B cell (primary cell): ENCODE data around the gene SST. TPM values are rescaled to one million over a fixed set of nuclear protein-coding genes. Genes with fewer than 3 reads are reported as not detected.

ENCODE experiments used
- ATAC-seq: fragments of 200-7000 bp; cut with Tn5 transposase; one replicate; pipeline ENCODE4 v1.10.0; 2021; ENCODE audit warnings: low read depth, mild to moderate bottlenecking, moderate number of reproducible peaks, moderate library complexity
- CTCF ChIA-PET: fragments of 350-600 bp; sonication (Branson Sonifier 250); formaldehyde crosslinking; loops from one replicate; lab custom pipeline; 2021; ENCODE audit warnings: antibody characterized with exemption, inconsistent platforms; lab: Charles Lee
- POLR2A ChIA-PET: fragments of 350-600 bp; sonication (Branson Sonifier 250); formaldehyde crosslinking; loops from one replicate; lab custom pipeline; 2021; ENCODE audit warnings: antibody characterized with exemption; lab: Charles Lee
- DNase-seq: peaks from one replicate; pipeline ENCODE4 v3.0.0; 2013
- H2AFZ ChIP-seq: 2 replicates; pipeline ENCODE4 v1.6.1; 2012; ENCODE audit warnings: mild to moderate bottlenecking, low read depth, low read length; ENCODE audit not compliant: insufficient read depth, poor library complexity, severe bottlenecking
- H3K27ac ChIP-seq, 2 donors: 1 replicate in 1 of 2; 2 replicates in 1 of 2; pipeline ENCODE4 v1.5.1; 2012 to 2013; ENCODE audit warnings: low read length in 2 of 2, mild to moderate bottlenecking in 2 of 2, moderate library complexity in 1 of 2
- H3K27me3 ChIP-seq, 4 experiments: fragments of 200-600 bp in 1 of 4; sonication (generic) in 1 of 4; replicated peaks in 1 of 4; 1 replicate in 2 of 4; 2 replicates in 2 of 4; pipeline versions ENCODE4 v1.6.1 to v1.7.0; 2013 to 2016; ENCODE audit warnings: low read length in 3 of 4, mild to moderate bottlenecking in 2 of 4, mixed read lengths in 1 of 4, moderate library complexity in 1 of 4; ENCODE audit not compliant: insufficient read depth in 4 of 4, control insufficient read depth in 3 of 4; ENCODE audit errors: control extremely low read depth in 1 of 4
- H3K36me3 ChIP-seq, 2 experiments: replicated peaks in 1 of 2; 1 replicate in 1 of 2; 2 replicates in 1 of 2; pipeline versions ENCODE4 v1.6.1 to v1.7.1; 2013; ENCODE audit warnings: low read length in 1 of 2; ENCODE audit not compliant: insufficient read depth in 2 of 2, control insufficient read depth in 1 of 2; ENCODE audit errors: control extremely low read depth in 1 of 2, extremely low read depth in 1 of 2
- H3K4me1 ChIP-seq, 2 donors: fragments of 200-600 bp in 1 of 2; sonication (generic) in 1 of 2; 1 replicate in 1 of 2; 2 replicates in 1 of 2; pipeline versions ENCODE4 v1.5.1 to v1.6.1; 2013 to 2017; ENCODE audit warnings: low read length in 2 of 2; ENCODE audit not compliant: control insufficient read depth in 2 of 2, insufficient read depth in 2 of 2
- H3K4me2 ChIP-seq: replicated peaks from 2 replicates; pipeline ENCODE3; 2012; ENCODE audit warnings: mild to moderate bottlenecking, low read depth, low read length; ENCODE audit not compliant: poor library complexity, severe bottlenecking
- H3K4me3 ChIP-seq, 5 experiments: fragments of 200-600 bp in 1 of 5; sonication (generic) in 1 of 5; 1 replicate in 3 of 5; 2 replicates in 2 of 5; pipeline versions ENCODE4 v1.5.1 to v1.7.0; 2011 to 2016; ENCODE audit warnings: low read length in 4 of 5, mild to moderate bottlenecking in 4 of 5, low read depth in 2 of 5, control low read depth in 1 of 5, moderate library complexity in 1 of 5; ENCODE audit not compliant: insufficient read depth in 1 of 5; ENCODE audit errors: control extremely low read depth in 1 of 5, extremely low read depth in 1 of 5
- H3K79me2 ChIP-seq: fragments of 200-600 bp; sonication (generic); one replicate; pipeline ENCODE4 v1.6.0; 2016; ENCODE audit warnings: low read length; ENCODE audit not compliant: control insufficient read depth, insufficient read depth
- H3K9ac ChIP-seq: fragments of 200-600 bp; sonication (generic); 2 replicates; pipeline ENCODE4 v1.6.1; 2017; ENCODE audit warnings: mild to moderate bottlenecking, low read length, moderate library complexity
- H3K9me3 ChIP-seq, 3 donors: one replicate each; pipeline versions ENCODE4 v1.6.1 to v1.7.1; 2013; ENCODE audit warnings: low read length in 2 of 3; ENCODE audit not compliant: control insufficient read depth in 2 of 3, insufficient read depth in 1 of 3; ENCODE audit errors: control extremely low read depth in 1 of 3
- H4K20me1 ChIP-seq: 2 replicates; pipeline ENCODE4 v1.6.0; 2012; ENCODE audit warnings: mild to moderate bottlenecking, low read length; ENCODE audit not compliant: insufficient read depth, control insufficient read depth, poor library complexity, severe bottlenecking
- H3K27ac Mint-ChIP-seq: one replicate; pipeline ENCODE4 v1.8.0; 2021; ENCODE audit warnings: mixed read lengths
- H3K27me3 Mint-ChIP-seq: one replicate; pipeline ENCODE4 v1.8.0; 2021; ENCODE audit warnings: mixed read lengths
- H3K4me1 Mint-ChIP-seq: one replicate; pipeline ENCODE4 v1.8.0; 2021; ENCODE audit warnings: mixed read lengths
- H3K4me3 Mint-ChIP-seq: one replicate; pipeline ENCODE4 v1.8.0; 2021; ENCODE audit warnings: mixed read lengths
- H3K9me3 Mint-ChIP-seq: one replicate; pipeline ENCODE4 v1.8.0; 2022; ENCODE audit warnings: mixed read lengths; ENCODE audit not compliant: insufficient read depth
- EZH2 ChIP-seq: IDR thresholded peaks from 2 replicates; pipeline ENCODE4 v1.6.1; 2012; ENCODE audit warnings: borderline replicate concordance, low read depth, mild to moderate bottlenecking, moderate library complexity, low read length; ENCODE audit not compliant: insufficient read depth, poor library complexity, severe bottlenecking
- whole genome bisulfite sequencing: methylation state at CpG from one replicate; pipeline ENCODE4 v1.1.5; 2013; ENCODE audit warnings: missing lambda C conversion rate; ENCODE audit not compliant: insufficient coverage; 5-methylcytosine and 5-hydroxymethylcytosine counted together
- intact Hi-C: fragments of 100-400 bp; cut with micrococcal nuclease; formaldehyde crosslinking; loops from one replicate; pipeline ENCODE4 v1.10.0; 2022
- polyA plus RNA-seq: library from polyadenylated mRNA; depleted of rRNA; stranded (reverse); fragments of >200 nt; gene quantifications from 2 replicates; pipeline ENCODE4 v1.2.3, GENCODE V29; 2012
- total RNA-seq, 2 donors: library from RNA; stranded (reverse); fragments of 120-200 nt in 1 of 2; gene quantifications; 1 replicate in 1 of 2; 2 replicates in 1 of 2; pipeline versions ENCODE4 v1.2.3 to v1.2.4, GENCODE V29; 2013 to 2022
- TF ChIP-seq, protein P1 (sequence below): fragments of 200-600 bp; IDR thresholded peaks from one replicate; pipeline ENCODE4 v1.8.0; 2022; ENCODE audit warnings: antibody characterized with exemption, mild to moderate bottlenecking

Gene SST
- total and polyA plus RNA-seq, 2 donors (not counting 1 experiment from before 2014, with no cell fraction given): not detected

DNA sequence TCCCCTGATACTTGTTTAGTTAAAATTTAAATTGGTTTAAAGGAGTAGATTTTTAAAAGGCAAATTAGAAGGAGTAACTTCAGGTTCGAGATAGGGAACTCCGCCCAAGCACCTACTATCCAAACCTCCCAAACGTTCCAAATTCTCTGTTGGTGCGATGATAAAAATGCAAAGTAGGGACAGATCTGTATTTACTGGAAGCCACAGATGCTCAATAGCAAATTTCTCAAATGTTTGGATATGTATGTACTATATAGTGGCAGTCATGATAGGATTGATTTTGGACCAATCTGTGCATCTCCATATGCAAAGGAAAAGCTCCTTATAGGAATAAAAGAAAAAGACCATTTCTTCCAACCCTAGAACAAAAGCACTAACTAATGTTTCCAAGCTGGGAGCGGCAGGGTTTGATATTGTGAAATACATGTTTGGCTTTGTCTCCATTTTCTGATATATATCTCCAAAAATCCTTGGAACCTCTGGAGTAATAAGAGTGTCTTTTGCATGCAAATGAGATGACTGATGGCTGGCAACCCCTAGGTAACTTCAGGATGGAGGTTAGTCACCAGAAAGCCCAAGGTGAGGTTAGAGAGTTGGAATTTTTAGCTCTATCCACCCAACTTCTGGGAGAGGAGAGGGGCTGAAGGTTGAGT, 16.6 kb upstream of the SST start:
- Histone ChIP-seq H3K9me3 (no peaks in the 10 kb centered on the region), H3K4me2 (no peak overlapping the region), H2AFZ (no peak overlapping the region), H3K9ac (no peak overlapping the region), H3K27me3 (peaks cover 0 to 3% (median 2%) of the 10 kb centered on the region in 4 experiments), H3K36me3 (no peaks in the 10 kb centered on the region), H3K4me3 (no peak overlapping the region), H3K27ac (no peak overlapping the region), H3K4me1 (no peaks in the 10 kb centered on the region), H3K79me2 (no peaks in the 10 kb centered on the region), H4K20me1 (no peaks in the 10 kb centered on the region)
- DNase-seq: no peak
- WGBS: no CpG with 5 or more reads among the region's 5 CpGs
- TF ChIP-seq EZH2: no peak
- TF ChIP-seq, protein P1, sequence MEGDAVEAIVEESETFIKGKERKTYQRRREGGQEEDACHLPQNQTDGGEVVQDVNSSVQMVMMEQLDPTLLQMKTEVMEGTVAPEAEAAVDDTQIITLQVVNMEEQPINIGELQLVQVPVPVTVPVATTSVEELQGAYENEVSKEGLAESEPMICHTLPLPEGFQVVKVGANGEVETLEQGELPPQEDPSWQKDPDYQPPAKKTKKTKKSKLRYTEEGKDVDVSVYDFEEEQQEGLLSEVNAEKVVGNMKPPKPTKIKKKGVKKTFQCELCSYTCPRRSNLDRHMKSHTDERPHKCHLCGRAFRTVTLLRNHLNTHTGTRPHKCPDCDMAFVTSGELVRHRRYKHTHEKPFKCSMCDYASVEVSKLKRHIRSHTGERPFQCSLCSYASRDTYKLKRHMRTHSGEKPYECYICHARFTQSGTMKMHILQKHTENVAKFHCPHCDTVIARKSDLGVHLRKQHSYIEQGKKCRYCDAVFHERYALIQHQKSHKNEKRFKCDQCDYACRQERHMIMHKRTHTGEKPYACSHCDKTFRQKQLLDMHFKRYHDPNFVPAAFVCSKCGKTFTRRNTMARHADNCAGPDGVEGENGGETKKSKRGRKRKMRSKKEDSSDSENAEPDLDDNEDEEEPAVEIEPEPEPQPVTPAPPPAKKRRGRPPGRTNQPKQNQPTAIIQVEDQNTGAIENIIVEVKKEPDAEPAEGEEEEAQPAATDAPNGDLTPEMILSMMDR: no peak
- Mint-ChIP-seq H3K4me1 (no peaks in the 10 kb centered on the region), H3K9me3 (peaks cover 3% of the 10 kb centered on the region), H3K27me3 (peaks cover 30% of the 10 kb centered on the region), H3K4me3 (no peak overlapping the region), H3K27ac (no peak overlapping the region)
- intact Hi-C loops: no loop called here
- no peak for ATAC-seq
- ChIA-PET POLR2A (no interaction called here), CTCF (interaction anchor here (2.1 kb wide), 1 partner anchor 368 kb away, joined by 6 read pairs; no protein-coding TSS in a partner anchor)

DNA sequence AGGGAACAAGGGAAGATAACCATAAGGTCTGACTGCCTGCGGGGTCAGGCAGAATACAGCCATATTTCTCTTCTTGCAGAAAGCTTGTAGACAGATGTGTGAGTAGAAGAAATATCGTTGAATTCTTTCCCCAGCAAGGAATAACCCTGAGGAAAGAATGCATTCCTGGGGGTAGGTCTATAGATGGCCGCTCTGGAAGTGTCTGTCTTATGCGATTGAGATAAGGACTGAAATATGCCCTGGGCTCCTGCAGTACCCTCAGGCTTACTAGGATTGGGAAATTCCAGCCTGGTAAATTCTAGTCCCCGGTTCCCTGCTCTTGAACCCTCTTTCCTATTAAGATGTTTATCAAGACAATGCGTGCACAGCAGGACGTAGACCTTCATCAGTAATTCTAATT, 15.8 kb upstream of the SST start:
- Histone ChIP-seq H3K79me2 (no peaks in the 10 kb centered on the region), H3K4me3 (no peak overlapping the region), H3K4me1 (no peaks in the 10 kb centered on the region), H3K9ac (no peak overlapping the region), H4K20me1 (no peaks in the 10 kb centered on the region), H2AFZ (no peak overlapping the region), H3K27me3 (peaks cover 0 to 7% (median 3%) of the 10 kb centered on the region in 4 experiments), H3K4me2 (no peak overlapping the region), H3K9me3 (no peaks in the 10 kb centered on the region), H3K36me3 (no peaks in the 10 kb centered on the region), H3K27ac (no peak overlapping the region)
- DNase-seq: no peak
- intact Hi-C loops: no loop called here
- no peaks in the 10 kb centered on the region for H3K4me1 Mint-ChIP-seq
- ATAC-seq: no peak
- no peak for TF ChIP-seq EZH2
- TF ChIP-seq, protein P1: no peak
- WGBS: 92% methylated on average over 6 of the region's 7 CpGs
- ChIA-PET POLR2A (no interaction called here), CTCF (interaction anchor here (2.1 kb wide), 1 partner anchor 367 kb away, joined by 6 read pairs; no protein-coding TSS in a partner anchor)
- H3K27me3 Mint-ChIP-seq: peaks cover 27% of the 10 kb centered on the region
- no peak overlapping the region for H3K27ac Mint-ChIP-seq
- no peak overlapping the region for H3K4me3 Mint-ChIP-seq
- H3K9me3 Mint-ChIP-seq: peaks cover 3% of the 10 kb centered on the region
